Prostate gland (tissue), 2 donors: ENCODE measurements around the gene RABGGTA. TPM values are rescaled to one million over a fixed set of nuclear protein-coding genes. Genes with fewer than 3 reads are reported as not detected.

ENCODE experiments used
- DNase-seq: peaks from one replicate; pipeline ENCODE4 v3.0.0-alpha.2; 2019; ENCODE audit warnings: low spot score
- H3K27ac ChIP-seq, 2 donors: fragments of 200-600 bp; sonication (generic); 2 replicates each; pipeline ENCODE4 v1.5.1; 2017 to 2019
- H3K27me3 ChIP-seq: fragments of 200-600 bp; sonication (generic); replicated peaks from 2 replicates; pipeline ENCODE4 v1.5.1; 2019; ENCODE audit not compliant: insufficient read depth
- H3K36me3 ChIP-seq, 2 donors: fragments of 200-600 bp; sonication (generic); 1 replicate in 1 of 2; 2 replicates in 1 of 2; pipeline versions ENCODE4 v1.5.1 to v1.8.1; 2017 to 2019
- H3K4me1 ChIP-seq: fragments of 200-600 bp; sonication (generic); replicated peaks from 2 replicates; pipeline ENCODE4 v1.5.1; 2019
- H3K4me3 ChIP-seq, 2 donors: fragments of 200-600 bp; sonication (generic); 2 replicates each; pipeline ENCODE4 v1.5.1; 2017 to 2019
- H3K9me3 ChIP-seq: fragments of 200-600 bp; sonication (generic); 2 replicates; pipeline ENCODE4 v1.5.1; 2017
- CTCF ChIP-seq, 4 experiments: fragments of 200-600 bp in 2 of 4; fragments of 450-650 bp in 2 of 4; sonication (generic) in 2 of 4; IDR thresholded peaks; 1 replicate in 3 of 4; 2 replicates in 1 of 4; pipeline ENCODE4 v1.5.1; 2016 to 2019; ENCODE audit warnings: antibody characterized with exemption in 4 of 4, mild to moderate bottlenecking in 2 of 4, moderate library complexity in 2 of 4
- POLR2A ChIP-seq: fragments of 450-650 bp; IDR thresholded peaks from one replicate; pipeline ENCODE4 v1.6.1; 2016; ENCODE audit warnings: antibody characterized with exemption, mild to moderate bottlenecking
- POLR2AphosphoS5 ChIP-seq: sonication (generic); formaldehyde crosslinking; IDR thresholded peaks from one replicate; pipeline ENCODE4 v1.6.1; 2017; ENCODE audit warnings: antibody characterized with exemption
- WGBS: methylation state at CpG from one replicate; pipeline ENCODE4 v1.1.5; 2018; 5-methylcytosine and 5-hydroxymethylcytosine counted together
- intact Hi-C: fragments of 100-400 bp; cut with DNase I; formaldehyde crosslinking; loops from one replicate; pipeline ENCODE4 v1.14.2; 2022
- total RNA-seq, 2 donors: library from RNA; depleted of rRNA; stranded (reverse); fragments of >200 nt; gene quantifications; one replicate each; pipeline ENCODE4 v1.1.0, GENCODE V29; 2016

Gene RABGGTA
- total RNA-seq, 2 donors from 2014 or later: 45.5 to 63.5 TPM

- intact Hi-C loops: no loop called here
- Histone ChIP-seq H3K4me1 (no peaks in the 10 kb centered on the region), H3K4me3 (no peak overlapping the region), H3K27me3 (no peaks in the 10 kb centered on the region), H3K36me3 (peaks cover 0 to 6% of the 10 kb centered on the region in 2 donors), H3K9me3 (no peaks in the 10 kb centered on the region), H3K27ac (no peak overlapping the region)
- no peak for DNase-seq
- TF ChIP-seq POLR2AphosphoS5: no peak
- TF ChIP-seq CTCF (IDR thresholded peaks at IDR 0.05): no peak
- no peak for TF ChIP-seq POLR2A
- WGBS: 91% methylated on average over 18 of the region's 18 CpGs
These were observed 4.8 kb downstream of the RABGGTA start for GRCh38 chr14:24266344-24267244.

GRCh38 chr14:24264298-24264697 is 7.1 kb downstream of the RABGGTA start:
- H3K4me3 ChIP-seq: no peak overlapping the region
- no peaks in the 10 kb centered on the region for H3K9me3 ChIP-seq
- DNase-seq: no peak
- TF ChIP-seq CTCF (IDR thresholded peaks at IDR 0.05): no peak
- TF ChIP-seq POLR2A: no peak
- TF ChIP-seq POLR2AphosphoS5: no peak
- intact Hi-C loops: no loop called here
- peak overlapping the region in 1 of 2 donors; percentile 1 for H3K27ac ChIP-seq
- no peaks in the 10 kb centered on the region for H3K27me3 ChIP-seq
- 28% methylated on average over 6 of the region's 6 CpGs for WGBS
- no peaks in the 10 kb centered on the region for H3K4me1 ChIP-seq
- H3K36me3 ChIP-seq: peaks cover 0 to 6% of the 10 kb centered on the region in 2 donors

GRCh38 chr14:24263848-24264247 is 7.5 kb downstream of the RABGGTA start:
- no peak for DNase-seq
- H3K9me3 ChIP-seq: no peaks in the 10 kb centered on the region
- H3K27ac ChIP-seq: peak overlapping the region in 1 of 2 donors; percentile 1
- no peaks in the 10 kb centered on the region for H3K4me1 ChIP-seq
- intact Hi-C loops: no loop called here
- 54% methylated on average over 6 of the region's 6 CpGs for WGBS
- TF ChIP-seq POLR2A: no peak
- TF ChIP-seq POLR2AphosphoS5: peak; percentile 5
- no peak overlapping the region for H3K4me3 ChIP-seq
- peaks cover 0 to 6% of the 10 kb centered on the region in 2 donors for H3K36me3 ChIP-seq
- no peaks in the 10 kb centered on the region for H3K27me3 ChIP-seq

GRCh38 chr14:24262821-24263733 is 8.3 kb downstream of the RABGGTA start, which contains the start of gene TGM1:
TGM1 (minus strand) TSS chr14:24263177; CDS start chr14:24262352, 825 bp downstream.
- peak within 1 kb of the TSS in 1 of 2 donors; percentile 1 for H3K27ac ChIP-seq
- H3K4me3 ChIP-seq: no peak within 1 kb of the TSS
- 79% methylated on average over 14 of the region's 14 CpGs for WGBS
- H3K4me1 ChIP-seq: no peaks in the 10 kb centered on the region
- H3K27me3 ChIP-seq: no peaks in the 10 kb centered on the region
- DNase-seq: no peak
- intact Hi-C loops: no loop called here
- TF ChIP-seq CTCF (IDR thresholded peaks at IDR 0.05): no peak
- TF ChIP-seq POLR2AphosphoS5: no peak
- peak; percentile 12 for TF ChIP-seq POLR2A
- peaks cover 0 to 6% of the 10 kb centered on the region in 2 donors for H3K36me3 ChIP-seq
- no peaks in the 10 kb centered on the region for H3K9me3 ChIP-seq

- no peak for TF ChIP-seq POLR2A
- TF ChIP-seq POLR2AphosphoS5: no peak
- no peak for TF ChIP-seq CTCF (IDR thresholded peaks at IDR 0.05)
- Histone ChIP-seq H3K4me1 (no peaks in the 10 kb centered on the region), H3K9me3 (no peaks in the 10 kb centered on the region), H3K36me3 (peaks cover 0 to 6% of the 10 kb centered on the region in 2 donors), H3K27me3 (no peaks in the 10 kb centered on the region), H3K4me3 (no peak overlapping the region), H3K27ac (no peak overlapping the region)
- 92% methylated on average over 18 of the region's 19 CpGs for WGBS
- no peak for DNase-seq
- intact Hi-C loops: no loop called here
These were observed 9.4 kb downstream of the RABGGTA start for GRCh38 chr14:24261969-24262327.
